SK-N-SH (cell line): ENCODE measurements around the gene COL26A1. TPM values are rescaled to one million over a fixed set of nuclear protein-coding genes. Genes with fewer than 3 reads are reported as not detected.

Experiments
- CTCF ChIA-PET: fragments of 300-600, 350-600 bp; formaldehyde crosslinking; extraction: SDS; loops from one replicate; lab custom pipeline; 2021; lab: Yijun Ruan, JAX
- POLR2A ChIA-PET: fragments of 350-600 bp; sonication (Branson Sonifier 250); formaldehyde crosslinking; extraction: SDS; loops from one replicate; lab custom pipeline; 2020; ENCODE audit warnings: antibody characterized with exemption, inconsistent platforms; lab: Yijun Ruan, JAX
- DNase-seq: peaks from one replicate; pipeline ENCODE4 v3.0.0; 2012
- H2AFZ ChIP-seq: fragments of 200-600 bp; sonication (generic); 2 replicates; pipeline ENCODE4 v1.8.1; 2016; ENCODE audit warnings: antibody characterized with exemption, mild to moderate bottlenecking, low read depth
- H3F3A ChIP-seq: fragments of 200-600 bp; sonication (generic); replicated peaks from 2 replicates; pipeline ENCODE3; 2016; ENCODE audit warnings: antibody characterized with exemption, mild to moderate bottlenecking; ENCODE audit not compliant: insufficient read depth
- H3K27ac ChIP-seq, 2 experiments: fragments of 200-500 bp in 1 of 2; fragments of 200-600 bp in 1 of 2; sonication (Bioruptor generic) in 1 of 2; sonication (generic), shearing (Covaris generic) in 1 of 2; 2 replicates each; pipeline versions ENCODE4 v1.5.1 to v1.6.1; 2014 to 2016; ENCODE audit warnings: low read depth in 2 of 2, inconsistent platforms in 1 of 2, low read length in 1 of 2, mild to moderate bottlenecking in 1 of 2, mixed read lengths in 1 of 2
- H3K27me3 ChIP-seq: fragments of 200-600 bp; sonication (generic), shearing (Covaris generic); 2 replicates; pipeline ENCODE4 v1.6.1; 2016; ENCODE audit warnings: mixed run types; ENCODE audit not compliant: insufficient read depth
- H3K36me3 ChIP-seq, 2 experiments: fragments of 200-500 bp in 1 of 2; fragments of 200-600 bp in 1 of 2; sonication (Bioruptor generic) in 1 of 2; sonication (generic) in 1 of 2; replicated peaks in 1 of 2; 2 replicates each; pipeline versions ENCODE3 to v1.5.1; 2014 to 2016; ENCODE audit warnings: low read length in 1 of 2, mild to moderate bottlenecking in 1 of 2; ENCODE audit not compliant: insufficient read depth in 2 of 2, control insufficient read depth in 1 of 2
- H3K4me1 ChIP-seq, 2 experiments: fragments of 200-500 bp in 1 of 2; fragments of 200-600 bp in 1 of 2; sonication (Bioruptor generic) in 1 of 2; sonication (generic), shearing (Covaris generic) in 1 of 2; 2 replicates each; pipeline versions ENCODE4 v1.5.1 to v1.6.1; 2014 to 2016; ENCODE audit warnings: low read depth in 1 of 2, low read length in 1 of 2, mixed run types in 1 of 2; ENCODE audit not compliant: insufficient read depth in 2 of 2, control insufficient read depth in 1 of 2
- H3K4me2 ChIP-seq: fragments of 200-600 bp; sonication (generic), shearing (Covaris generic); 2 replicates; pipeline ENCODE4 v1.6.1; 2017; ENCODE audit warnings: mixed run types
- H3K4me3 ChIP-seq, 2 experiments: fragments of 200-500 bp in 1 of 2; fragments of 200-600 bp in 1 of 2; sonication (Bioruptor generic) in 1 of 2; sonication (generic), shearing (Covaris generic) in 1 of 2; 2 replicates each; pipeline versions ENCODE4 v1.5.1 to v1.8.1; 2014 to 2016; ENCODE audit warnings: low read depth in 2 of 2, inconsistent platforms in 1 of 2, low read length in 1 of 2, mild to moderate bottlenecking in 1 of 2, mixed read lengths in 1 of 2, moderate library complexity in 1 of 2
- H3K79me2 ChIP-seq: fragments of 200-600 bp; sonication (generic); 2 replicates; pipeline ENCODE4 v1.8.1; 2017; ENCODE audit warnings: mild to moderate bottlenecking; ENCODE audit not compliant: insufficient read depth
- H3K9ac ChIP-seq: fragments of 200-600 bp; sonication (generic); 2 replicates; pipeline ENCODE4 v1.6.1; 2017; ENCODE audit warnings: mixed run types
- H3K9me2 ChIP-seq: fragments of 200-600 bp; sonication (generic); 2 replicates; pipeline ENCODE4 v1.6.1; 2017; ENCODE audit warnings: mixed run types
- H3K9me3 ChIP-seq: fragments of 200-600 bp; sonication (generic); 2 replicates; pipeline ENCODE4 v1.6.1; 2017; ENCODE audit warnings: mixed run types, mild to moderate bottlenecking, moderate library complexity
- H4K20me1 ChIP-seq: fragments of 200-600 bp; sonication (generic); 2 replicates; pipeline ENCODE4 v1.6.1; 2017; ENCODE audit warnings: mild to moderate bottlenecking, mixed run types; ENCODE audit not compliant: insufficient read depth
- FOSL2 ChIP-seq: IDR thresholded peaks from 2 replicates; pipeline ENCODE4 v1.4.0; 2012; ENCODE audit warnings: low read depth, mild to moderate bottlenecking, moderate library complexity, borderline replicate concordance
- FOXJ3 ChIP-seq: sonication (generic); formaldehyde crosslinking; IDR thresholded peaks from 2 replicates; pipeline ENCODE4 v1.5.1; 2020; ENCODE audit warnings: mild to moderate bottlenecking, missing genetic modification reagents
- WGBS: methylation state at CpG from one replicate; pipeline ENCODE4 v1.1.6; 2017; ENCODE audit warnings: low lambda C conversion rate; 5-methylcytosine and 5-hydroxymethylcytosine counted together
- polyA plus RNA-seq, 3 experiments: library from polyadenylated mRNA; depleted of rRNA; stranded (reverse); fragments of >200 nt; gene quantifications; 2 replicates each; pipeline ENCODE4 v1.2.3, GENCODE V29; 2012
- TF ChIP-seq, protein P1 (sequence below): IDR thresholded peaks from 2 replicates; pipeline ENCODE4 v1.6.1; 2012; ENCODE audit warnings: mild to moderate bottlenecking, low read depth, low read length, moderate library complexity
- TF ChIP-seq, protein P2 (sequence below): fragments of 150-350 bp; IDR thresholded peaks from 2 replicates; pipeline ENCODE4 v1.6.1; 2016; ENCODE audit warnings: mild to moderate bottlenecking, low read depth, low read length
- TF ChIP-seq, protein P3 (sequence below): IDR thresholded peaks from 2 replicates; pipeline ENCODE4 v1.4.0; 2012; ENCODE audit warnings: low read depth
- TF ChIP-seq, protein P4 (sequence below): fragments of 200-600 bp; sonication (generic); IDR thresholded peaks from 2 replicates; pipeline ENCODE4 v1.6.1; 2017; ENCODE audit warnings: antibody characterized with exemption, mild to moderate bottlenecking, moderate library complexity
- TF ChIP-seq, protein P5 (sequence below): IDR thresholded peaks from 2 replicates; pipeline ENCODE4 v1.4.0; 2012; ENCODE audit warnings: low read depth, borderline replicate concordance

COL26A1 gene
- polyA plus RNA-seq, 1 of the 3 experiments (the other 2 are of a cell fraction): 0.05 TPM

DNA sequence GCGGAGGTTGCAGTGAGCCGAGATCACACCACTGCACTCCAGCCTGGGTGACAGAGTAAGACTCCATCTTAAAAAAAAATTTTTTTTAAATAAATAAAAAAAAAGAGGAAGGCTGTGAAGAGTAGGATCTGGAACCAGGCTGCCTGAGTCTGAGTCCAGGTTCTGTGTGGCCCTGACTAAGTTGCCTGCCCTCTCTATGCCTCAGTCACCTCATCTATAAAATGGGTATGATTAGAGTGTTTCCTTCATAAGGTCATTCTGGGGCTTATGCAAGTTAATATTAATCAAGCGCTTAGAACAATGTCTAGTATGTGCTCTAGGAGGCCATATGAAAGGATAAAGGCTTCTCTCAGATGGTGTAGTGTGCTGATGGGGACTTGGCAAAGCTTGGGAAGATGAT, 12.3 kb downstream of the COL26A1 start:
- Histone ChIP-seq H3K9ac (no peak overlapping the region), H4K20me1 (no peaks in the 10 kb centered on the region), H3K79me2 (no peaks in the 10 kb centered on the region), H3K27ac (no peak overlapping the region), H3K27me3 (0 out of 2 replicates have a peak, but pooled peaks cover 21% of the 10 kb centered on the region), H3K4me3 (no peak overlapping the region), H3K9me3 (no peaks in the 10 kb centered on the region), H3K9me2 (no peaks in the 10 kb centered on the region)
- WGBS: 80% methylated on average over 3 of the region's 3 CpGs
- TF ChIP-seq, protein P1, sequence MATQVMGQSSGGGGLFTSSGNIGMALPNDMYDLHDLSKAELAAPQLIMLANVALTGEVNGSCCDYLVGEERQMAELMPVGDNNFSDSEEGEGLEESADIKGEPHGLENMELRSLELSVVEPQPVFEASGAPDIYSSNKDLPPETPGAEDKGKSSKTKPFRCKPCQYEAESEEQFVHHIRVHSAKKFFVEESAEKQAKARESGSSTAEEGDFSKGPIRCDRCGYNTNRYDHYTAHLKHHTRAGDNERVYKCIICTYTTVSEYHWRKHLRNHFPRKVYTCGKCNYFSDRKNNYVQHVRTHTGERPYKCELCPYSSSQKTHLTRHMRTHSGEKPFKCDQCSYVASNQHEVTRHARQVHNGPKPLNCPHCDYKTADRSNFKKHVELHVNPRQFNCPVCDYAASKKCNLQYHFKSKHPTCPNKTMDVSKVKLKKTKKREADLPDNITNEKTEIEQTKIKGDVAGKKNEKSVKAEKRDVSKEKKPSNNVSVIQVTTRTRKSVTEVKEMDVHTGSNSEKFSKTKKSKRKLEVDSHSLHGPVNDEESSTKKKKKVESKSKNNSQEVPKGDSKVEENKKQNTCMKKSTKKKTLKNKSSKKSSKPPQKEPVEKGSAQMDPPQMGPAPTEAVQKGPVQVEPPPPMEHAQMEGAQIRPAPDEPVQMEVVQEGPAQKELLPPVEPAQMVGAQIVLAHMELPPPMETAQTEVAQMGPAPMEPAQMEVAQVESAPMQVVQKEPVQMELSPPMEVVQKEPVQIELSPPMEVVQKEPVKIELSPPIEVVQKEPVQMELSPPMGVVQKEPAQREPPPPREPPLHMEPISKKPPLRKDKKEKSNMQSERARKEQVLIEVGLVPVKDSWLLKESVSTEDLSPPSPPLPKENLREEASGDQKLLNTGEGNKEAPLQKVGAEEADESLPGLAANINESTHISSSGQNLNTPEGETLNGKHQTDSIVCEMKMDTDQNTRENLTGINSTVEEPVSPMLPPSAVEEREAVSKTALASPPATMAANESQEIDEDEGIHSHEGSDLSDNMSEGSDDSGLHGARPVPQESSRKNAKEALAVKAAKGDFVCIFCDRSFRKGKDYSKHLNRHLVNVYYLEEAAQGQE: no peak
- TF ChIP-seq FOXJ3 (CRISPR knock-in tag) (no peak), FOSL2 (no peak)
- TF ChIP-seq, protein P2, sequence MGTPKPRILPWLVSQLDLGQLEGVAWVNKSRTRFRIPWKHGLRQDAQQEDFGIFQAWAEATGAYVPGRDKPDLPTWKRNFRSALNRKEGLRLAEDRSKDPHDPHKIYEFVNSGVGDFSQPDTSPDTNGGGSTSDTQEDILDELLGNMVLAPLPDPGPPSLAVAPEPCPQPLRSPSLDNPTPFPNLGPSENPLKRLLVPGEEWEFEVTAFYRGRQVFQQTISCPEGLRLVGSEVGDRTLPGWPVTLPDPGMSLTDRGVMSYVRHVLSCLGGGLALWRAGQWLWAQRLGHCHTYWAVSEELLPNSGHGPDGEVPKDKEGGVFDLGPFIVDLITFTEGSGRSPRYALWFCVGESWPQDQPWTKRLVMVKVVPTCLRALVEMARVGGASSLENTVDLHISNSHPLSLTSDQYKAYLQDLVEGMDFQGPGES: no peak
- TF ChIP-seq, protein P3, sequence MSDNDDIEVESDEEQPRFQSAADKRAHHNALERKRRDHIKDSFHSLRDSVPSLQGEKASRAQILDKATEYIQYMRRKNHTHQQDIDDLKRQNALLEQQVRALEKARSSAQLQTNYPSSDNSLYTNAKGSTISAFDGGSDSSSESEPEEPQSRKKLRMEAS: no peak
- TF ChIP-seq, protein P4, sequence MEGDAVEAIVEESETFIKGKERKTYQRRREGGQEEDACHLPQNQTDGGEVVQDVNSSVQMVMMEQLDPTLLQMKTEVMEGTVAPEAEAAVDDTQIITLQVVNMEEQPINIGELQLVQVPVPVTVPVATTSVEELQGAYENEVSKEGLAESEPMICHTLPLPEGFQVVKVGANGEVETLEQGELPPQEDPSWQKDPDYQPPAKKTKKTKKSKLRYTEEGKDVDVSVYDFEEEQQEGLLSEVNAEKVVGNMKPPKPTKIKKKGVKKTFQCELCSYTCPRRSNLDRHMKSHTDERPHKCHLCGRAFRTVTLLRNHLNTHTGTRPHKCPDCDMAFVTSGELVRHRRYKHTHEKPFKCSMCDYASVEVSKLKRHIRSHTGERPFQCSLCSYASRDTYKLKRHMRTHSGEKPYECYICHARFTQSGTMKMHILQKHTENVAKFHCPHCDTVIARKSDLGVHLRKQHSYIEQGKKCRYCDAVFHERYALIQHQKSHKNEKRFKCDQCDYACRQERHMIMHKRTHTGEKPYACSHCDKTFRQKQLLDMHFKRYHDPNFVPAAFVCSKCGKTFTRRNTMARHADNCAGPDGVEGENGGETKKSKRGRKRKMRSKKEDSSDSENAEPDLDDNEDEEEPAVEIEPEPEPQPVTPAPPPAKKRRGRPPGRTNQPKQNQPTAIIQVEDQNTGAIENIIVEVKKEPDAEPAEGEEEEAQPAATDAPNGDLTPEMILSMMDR: no peak
- TF ChIP-seq, protein P5, sequence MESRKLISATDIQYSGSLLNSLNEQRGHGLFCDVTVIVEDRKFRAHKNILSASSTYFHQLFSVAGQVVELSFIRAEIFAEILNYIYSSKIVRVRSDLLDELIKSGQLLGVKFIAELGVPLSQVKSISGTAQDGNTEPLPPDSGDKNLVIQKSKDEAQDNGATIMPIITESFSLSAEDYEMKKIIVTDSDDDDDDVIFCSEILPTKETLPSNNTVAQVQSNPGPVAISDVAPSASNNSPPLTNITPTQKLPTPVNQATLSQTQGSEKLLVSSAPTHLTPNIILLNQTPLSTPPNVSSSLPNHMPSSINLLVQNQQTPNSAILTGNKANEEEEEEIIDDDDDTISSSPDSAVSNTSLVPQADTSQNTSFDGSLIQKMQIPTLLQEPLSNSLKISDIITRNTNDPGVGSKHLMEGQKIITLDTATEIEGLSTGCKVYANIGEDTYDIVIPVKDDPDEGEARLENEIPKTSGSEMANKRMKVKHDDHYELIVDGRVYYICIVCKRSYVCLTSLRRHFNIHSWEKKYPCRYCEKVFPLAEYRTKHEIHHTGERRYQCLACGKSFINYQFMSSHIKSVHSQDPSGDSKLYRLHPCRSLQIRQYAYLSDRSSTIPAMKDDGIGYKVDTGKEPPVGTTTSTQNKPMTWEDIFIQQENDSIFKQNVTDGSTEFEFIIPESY: no peak
- TF ChIP-seq, all 33 proteins: peak for 0
- H3K36me3 ChIP-seq: no peaks in the 10 kb centered on the region
- DNase-seq: no peak
- no peak overlapping the region for H3K4me2 ChIP-seq
- ChIA-PET CTCF (interaction anchor here (0.5 to 6.1 kb wide), 5 partner anchors 10 to 678 kb away, joined by 3 to 48 read pairs (median 22); no protein-coding TSS in a partner anchor), POLR2A (no interaction called here)
- no peaks in the 10 kb centered on the region for H3F3A ChIP-seq
- peaks cover 0 to 2% of the 10 kb centered on the region in 2 experiments; a peak in 1 of 4 replicates for H3K4me1 ChIP-seq
- H2AFZ ChIP-seq: no peak overlapping the region
